Measurements from ENCODE around the gene RANGRF.

Gene RANGRF

GRCh38 chr17:8275421-8276290 is 12.8 kb upstream of the RANGRF start:
- no peak for DNase-seq

- DNase-seq, result no peak
Observed at GRCh38 chr17:8277317-8277716, 11.2 kb upstream of the RANGRF start.

GRCh38 chr17:8282345-8282744 is 6.1 kb upstream of the RANGRF start:
- no peak for DNase-seq

- no peak for DNase-seq
Observed at GRCh38 chr17:8283356-8283755, 5.1 kb upstream of the RANGRF start.

DNA sequence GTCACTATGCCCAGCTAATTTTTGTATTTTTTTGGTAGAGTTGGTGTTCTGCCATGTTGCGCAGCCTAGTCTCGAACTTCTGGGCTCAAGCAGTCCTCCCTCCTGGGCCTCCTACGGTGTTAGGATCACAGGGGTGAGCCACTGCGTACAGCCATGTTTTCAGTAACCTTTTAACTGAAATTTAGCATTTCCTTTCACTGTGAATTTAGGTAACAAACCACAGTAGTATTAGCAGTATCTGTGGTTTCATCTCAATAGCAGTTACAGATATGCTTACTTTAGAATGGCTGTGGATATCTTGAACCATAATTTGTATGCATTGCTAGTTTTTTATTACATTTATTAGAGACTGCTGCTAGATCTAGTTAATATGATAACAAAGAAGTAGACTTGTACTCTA is 4.3 kb upstream of the RANGRF start:
- DNase-seq, result no peak

- no peak for DNase-seq
Observed at GRCh38 chr17:8285270-8286181, 2.9 kb upstream of the RANGRF start.

DNA sequence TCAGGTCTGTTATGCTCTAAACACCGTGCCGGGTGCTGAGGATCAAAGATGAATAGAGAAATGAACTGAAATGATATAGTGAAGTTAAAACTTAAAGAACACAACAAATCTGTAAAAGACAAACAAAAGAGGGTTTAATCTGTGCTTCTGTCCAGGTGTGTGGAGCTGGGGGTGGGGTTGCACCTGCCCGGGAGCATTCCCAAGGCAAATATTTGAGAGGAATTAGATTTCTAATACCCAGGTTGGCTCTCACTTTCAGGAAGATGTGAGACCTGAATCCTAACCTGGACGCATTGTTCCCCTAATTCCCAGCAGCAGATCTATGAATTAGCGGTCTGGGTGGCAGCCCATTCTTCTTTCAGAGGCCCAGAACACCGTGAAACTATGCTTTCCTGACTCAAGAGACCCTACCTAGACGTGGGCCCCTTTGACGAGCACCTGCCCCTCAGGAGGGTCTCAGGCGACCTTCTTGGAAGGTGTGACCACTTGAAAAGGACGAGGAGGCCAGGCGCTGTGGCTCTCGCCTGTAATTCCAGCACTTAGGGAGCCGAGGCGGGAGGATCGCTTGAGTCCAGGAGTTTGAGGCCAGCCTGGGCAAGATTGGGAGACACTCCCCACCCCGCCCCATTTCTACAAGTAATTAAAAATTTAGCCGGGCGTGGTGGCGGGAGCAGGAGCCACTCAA is 677 bp upstream of the RANGRF start:
- DNase-seq, result no peak

GRCh38 chr17:8289103-8289397 is 580 bp downstream of the RANGRF start:
- no peak for DNase-seq

DNA sequence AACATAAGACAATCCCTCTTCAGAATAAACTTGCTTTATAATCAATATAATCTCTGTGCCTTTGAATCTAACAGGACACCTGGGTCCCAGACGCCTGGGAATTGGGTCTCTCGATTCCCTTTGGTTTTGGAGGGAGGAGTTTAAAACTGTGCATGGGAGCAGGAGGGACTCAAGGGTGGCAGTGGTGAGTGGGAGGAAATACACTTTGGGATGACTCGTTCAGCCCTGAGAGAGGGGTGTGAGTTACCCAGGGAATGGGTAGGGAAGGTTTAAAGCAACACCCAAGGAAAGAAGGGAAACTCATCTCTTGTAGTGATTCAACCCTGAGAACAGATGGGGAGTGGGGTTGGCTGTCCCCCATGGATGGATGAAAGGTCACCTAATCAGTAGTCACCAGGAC is 1.6 kb downstream of the RANGRF start:
- no peak for DNase-seq

- no peak for DNase-seq
Observed at GRCh38 chr17:8292639-8293395, 4.3 kb downstream of the RANGRF start.

DNA sequence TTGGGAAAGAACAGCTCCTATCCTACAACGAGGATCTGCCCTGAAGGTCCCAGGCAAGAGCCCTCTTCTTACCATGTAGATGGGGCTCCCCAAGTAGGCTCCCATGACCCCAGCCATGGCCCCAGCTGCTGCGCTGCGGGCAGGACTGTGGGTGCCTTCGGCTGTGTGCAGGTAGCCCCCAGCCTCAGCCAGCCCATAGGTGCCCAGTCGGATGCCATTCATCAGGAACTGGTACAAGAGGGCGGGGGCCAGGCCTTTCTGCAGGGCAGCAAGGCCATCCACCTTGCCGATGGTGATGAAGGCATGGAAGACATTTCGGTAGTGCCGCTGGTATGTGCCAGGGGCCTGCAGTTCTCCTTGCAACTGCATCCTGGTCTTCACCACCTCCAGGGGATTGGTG is 5.9 kb downstream of the RANGRF start:
- DNase-seq, result no peak

DNA sequence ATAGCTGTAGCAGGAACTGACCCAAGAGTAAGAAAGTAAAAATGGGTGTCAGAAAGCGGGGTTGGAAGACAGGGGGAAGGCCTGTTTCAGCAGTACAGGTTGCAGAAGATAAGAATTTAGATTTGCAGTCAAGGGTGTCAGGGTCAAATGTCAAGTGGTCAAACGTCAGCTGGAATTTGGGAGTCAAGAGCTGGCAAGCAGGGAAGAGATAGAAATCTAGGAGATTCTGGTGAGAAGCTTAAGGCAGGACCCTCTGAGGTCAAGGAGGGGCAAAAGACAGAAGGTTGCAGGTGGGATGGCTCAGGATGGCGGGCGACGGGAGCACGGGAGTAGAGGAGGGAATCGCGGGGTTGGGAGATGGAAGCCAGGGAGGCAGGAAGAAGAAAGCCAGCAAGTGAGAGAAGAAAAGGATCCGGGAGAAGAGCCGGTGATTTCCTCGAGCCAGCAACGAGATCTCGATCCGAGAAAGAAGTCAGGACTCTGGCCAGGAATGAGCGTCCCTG is 6.4 kb downstream of the RANGRF start:
- DNase-seq, result no peak

GRCh38 chr17:8300226-8300625 is 11.8 kb downstream of the RANGRF start:
- no peak for DNase-seq

DNA sequence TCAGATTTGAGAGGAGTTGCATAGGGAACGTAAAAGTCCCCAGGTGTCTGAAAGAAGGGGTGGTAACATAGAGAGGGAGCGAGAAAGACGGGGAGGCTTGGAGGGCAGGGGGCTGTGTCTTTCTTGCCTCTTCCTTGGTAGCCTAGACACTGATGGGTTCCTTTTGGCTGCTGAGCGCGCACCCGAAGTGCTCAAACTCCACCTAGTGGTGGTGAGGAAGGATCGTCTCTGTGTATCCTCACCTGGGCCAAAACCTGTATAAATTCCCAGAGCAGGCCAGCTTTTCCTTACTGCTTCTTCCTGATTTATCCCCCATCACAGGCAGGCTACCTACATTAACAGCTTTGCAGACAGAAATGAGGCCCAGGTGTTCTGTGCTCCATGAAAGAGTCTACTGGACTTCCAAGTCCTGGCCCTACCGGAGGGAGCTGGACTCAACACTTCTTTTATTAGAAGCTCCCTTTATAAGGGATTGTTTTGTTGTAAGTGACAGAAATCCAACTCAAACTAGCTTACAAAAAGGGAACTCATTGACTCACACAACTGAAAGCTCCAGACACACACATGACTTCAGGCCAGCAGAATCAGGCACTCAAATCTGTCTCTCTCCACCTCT is 12.3 kb downstream of the RANGRF start:
- peak in 2 of 4 experiments; percentile 38 to 44 for DNase-seq

GRCh38 chr17:8310601-8311123 is 22.2 kb downstream of the RANGRF start:
- DNase-seq, result no peak

DNA sequence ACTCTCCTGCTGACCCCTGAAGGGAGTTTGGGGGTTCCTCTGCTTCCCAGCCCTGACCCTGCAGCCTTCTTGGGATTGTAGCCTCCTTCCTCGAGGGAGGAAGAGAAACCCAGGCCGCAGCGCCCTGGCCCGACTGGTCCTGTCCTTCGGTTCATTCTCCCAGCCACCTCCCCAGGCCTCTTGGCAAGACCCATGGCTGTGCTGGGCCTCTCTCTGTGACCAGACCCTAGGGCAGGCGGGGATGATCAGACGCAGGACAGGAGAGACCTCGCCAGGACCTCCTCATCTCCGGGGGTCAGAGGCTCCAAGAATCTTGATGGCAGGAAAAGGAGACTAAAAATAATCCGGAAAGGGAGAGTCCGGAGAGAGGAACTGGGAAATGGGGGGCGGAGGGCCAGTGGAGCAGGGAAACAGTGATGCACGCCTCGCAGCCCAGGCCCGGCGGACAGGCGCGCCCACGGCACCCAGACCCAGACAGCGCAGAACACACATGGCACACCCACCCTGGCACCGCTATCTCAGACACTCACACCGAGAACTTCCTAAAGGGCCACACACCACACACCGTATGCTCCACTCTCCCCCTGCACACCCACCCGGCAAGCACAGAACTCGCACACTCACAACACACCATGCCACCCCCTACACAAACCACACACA is 22.8 kb downstream of the RANGRF start:
- no peak for DNase-seq

DNA sequence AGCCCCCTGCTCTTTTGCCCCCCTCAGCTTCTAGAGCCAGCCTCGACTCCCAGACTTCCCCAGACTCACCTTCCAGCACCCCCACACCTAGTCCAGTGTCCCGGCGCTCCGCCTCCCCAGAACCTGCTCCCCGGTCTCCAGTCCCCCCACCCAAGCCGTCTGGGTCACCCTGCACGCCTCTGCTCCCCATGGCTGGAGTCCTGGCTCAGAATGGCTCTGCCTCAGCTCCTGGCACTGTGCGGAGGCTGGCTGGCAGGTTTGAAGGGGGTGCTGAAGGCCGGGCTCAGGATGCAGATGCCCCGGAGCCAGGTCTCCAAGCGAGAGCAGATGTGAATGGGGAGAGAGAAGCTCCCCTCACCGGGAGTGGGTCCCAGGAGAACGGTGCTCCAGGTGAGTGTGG is 23.8 kb downstream of the RANGRF start:
- DNase-seq, result no peak

DNA sequence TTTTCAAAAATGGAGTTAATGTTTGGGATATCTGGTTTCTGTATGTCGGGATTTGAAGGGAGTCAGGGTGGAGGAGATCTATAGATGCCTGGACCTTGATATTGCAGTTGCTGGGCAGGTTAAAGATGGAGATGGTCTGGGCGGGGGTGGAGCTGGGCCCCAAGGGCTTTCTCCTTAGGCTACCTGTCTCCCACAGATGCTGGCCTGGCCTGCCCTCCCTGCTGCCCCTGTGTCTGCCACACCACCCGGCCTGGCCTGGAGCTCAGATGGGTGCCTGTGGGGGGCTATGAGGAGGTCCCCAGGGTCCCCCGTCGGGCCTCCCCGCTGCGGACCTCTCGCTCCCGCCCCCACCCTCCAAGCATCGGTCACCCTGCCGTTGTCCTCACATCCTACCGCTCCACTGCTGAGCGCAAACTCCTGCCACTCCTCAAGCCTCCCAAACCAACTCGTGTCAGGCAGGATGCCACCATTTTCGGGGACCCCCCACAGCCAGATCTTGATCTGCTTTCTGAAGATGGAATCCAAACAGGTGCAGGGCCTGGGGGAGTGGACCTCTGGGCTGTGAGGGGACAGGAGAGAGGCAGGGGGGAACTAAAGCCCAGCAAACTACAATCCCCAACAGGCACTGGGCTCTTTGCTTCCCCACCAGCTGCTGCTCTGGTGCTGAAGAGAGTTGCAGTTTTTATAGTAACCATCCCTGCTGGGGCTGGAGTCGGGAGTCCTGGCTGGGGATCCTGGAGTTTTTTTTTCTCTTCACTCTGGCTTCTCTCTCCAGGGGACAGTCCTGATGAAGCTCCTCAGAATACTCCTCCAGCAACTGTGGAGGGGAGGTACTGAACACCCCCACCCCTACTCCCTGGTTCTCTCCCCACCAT is 24.5 kb downstream of the RANGRF start:
- no peak for DNase-seq

DNA sequence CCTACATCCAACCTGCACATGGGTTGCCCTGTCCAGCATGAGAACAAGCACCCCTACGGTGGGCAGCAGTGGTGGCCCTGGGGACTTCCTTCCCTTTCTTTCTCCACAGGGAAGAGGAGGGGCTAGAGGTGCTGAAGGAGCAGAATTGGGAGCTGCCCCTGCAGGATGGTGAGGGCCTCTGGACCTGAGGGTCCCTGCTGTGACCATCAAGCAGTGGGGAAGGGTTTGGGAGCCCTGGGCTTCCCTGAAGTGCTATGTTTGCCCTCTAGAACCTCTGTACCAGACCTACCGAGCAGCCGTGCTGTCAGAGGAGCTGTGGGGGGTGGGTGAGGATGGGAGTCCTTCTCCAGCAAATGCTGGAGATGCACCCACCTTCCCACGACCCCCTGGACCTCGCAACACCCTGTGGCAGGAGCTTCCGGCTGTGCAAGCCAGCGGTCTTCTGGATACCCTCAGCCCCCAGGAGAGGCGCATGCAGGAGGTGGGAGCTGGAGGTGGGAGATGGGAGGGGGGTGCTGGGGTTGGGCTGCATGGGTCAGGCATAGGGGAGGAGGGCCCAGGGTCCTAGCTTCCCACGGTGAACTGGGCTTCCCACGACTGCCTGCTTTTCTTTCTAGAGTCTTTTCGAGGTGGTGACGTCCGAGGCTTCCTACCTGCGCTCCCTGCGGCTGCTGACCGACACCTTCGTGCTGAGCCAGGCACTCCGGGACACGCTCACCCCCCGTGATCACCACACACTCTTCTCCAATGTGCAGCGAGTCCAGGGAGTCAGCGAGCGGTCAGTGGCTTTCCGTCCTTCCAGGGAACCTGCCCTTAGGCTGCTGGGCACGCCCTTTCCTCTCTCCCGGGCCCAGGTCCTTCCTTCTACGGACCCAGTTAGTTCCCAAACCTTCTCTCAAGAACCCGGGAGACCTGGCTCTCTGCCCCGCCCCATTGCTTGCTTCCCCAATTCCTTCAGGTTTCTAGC is 26.6 kb downstream of the RANGRF start:
- DNase-seq, result no peak

Measured in activated naive CD4-positive, alpha-beta T cell (primary cell).